Fibroblast of lung (primary cell): ENCODE data around the gene CAPZA2.

Experiments
- EZH2 ChIP-seq: IDR thresholded peaks from 2 replicates; pipeline ENCODE4 v1.5.1; 2012; ENCODE audit warnings: low read length, control low read depth, mild to moderate bottlenecking; ENCODE audit errors: missing control alignments
- TF ChIP-seq, protein P1 (sequence below), 2 donors: IDR thresholded peaks in 1 of 2; conservative IDR thresholded peaks in 1 of 2; 1 replicate in 1 of 2; 2 replicates in 1 of 2; pipeline ENCODE4 v1.5.1; 2011 to 2012; ENCODE audit warnings: low read length in 2 of 2, control low read depth in 1 of 2, inconsistent platforms in 1 of 2, low read depth in 1 of 2, mild to moderate bottlenecking in 1 of 2

DNA sequence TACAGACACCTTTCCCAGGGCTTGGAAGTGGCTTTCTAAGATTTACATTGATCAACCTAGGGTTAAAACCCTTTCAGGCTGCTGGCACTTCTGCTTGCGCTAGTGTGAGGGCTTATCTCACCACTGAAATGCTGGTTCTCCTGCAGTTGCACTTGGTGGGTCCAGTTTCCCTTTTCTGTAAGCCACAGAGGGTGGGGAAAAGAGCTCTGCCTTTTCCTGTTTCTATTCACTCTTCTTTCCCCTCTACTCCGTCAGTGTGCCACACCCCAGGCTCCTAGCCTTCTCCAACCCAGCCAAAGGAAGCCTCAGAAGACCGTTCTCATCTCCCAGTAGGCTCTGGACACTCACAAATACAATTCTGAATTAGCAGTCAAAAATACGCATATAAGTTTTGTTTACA lies 19.0 kb upstream of the CAPZA2 start:
- TF ChIP-seq, protein P1, sequence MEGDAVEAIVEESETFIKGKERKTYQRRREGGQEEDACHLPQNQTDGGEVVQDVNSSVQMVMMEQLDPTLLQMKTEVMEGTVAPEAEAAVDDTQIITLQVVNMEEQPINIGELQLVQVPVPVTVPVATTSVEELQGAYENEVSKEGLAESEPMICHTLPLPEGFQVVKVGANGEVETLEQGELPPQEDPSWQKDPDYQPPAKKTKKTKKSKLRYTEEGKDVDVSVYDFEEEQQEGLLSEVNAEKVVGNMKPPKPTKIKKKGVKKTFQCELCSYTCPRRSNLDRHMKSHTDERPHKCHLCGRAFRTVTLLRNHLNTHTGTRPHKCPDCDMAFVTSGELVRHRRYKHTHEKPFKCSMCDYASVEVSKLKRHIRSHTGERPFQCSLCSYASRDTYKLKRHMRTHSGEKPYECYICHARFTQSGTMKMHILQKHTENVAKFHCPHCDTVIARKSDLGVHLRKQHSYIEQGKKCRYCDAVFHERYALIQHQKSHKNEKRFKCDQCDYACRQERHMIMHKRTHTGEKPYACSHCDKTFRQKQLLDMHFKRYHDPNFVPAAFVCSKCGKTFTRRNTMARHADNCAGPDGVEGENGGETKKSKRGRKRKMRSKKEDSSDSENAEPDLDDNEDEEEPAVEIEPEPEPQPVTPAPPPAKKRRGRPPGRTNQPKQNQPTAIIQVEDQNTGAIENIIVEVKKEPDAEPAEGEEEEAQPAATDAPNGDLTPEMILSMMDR (conservative IDR thresholded peaks at IDR 0.05 in 1 of 2, IDR thresholded peaks at IDR 0.05 in 1 of 2; ENCODE audit: low read depth in 1 of 2, low read length in 2 of 2): no peak
- TF ChIP-seq EZH2: no peak
